ENCODE data around the gene UBE2E2.

DNA sequence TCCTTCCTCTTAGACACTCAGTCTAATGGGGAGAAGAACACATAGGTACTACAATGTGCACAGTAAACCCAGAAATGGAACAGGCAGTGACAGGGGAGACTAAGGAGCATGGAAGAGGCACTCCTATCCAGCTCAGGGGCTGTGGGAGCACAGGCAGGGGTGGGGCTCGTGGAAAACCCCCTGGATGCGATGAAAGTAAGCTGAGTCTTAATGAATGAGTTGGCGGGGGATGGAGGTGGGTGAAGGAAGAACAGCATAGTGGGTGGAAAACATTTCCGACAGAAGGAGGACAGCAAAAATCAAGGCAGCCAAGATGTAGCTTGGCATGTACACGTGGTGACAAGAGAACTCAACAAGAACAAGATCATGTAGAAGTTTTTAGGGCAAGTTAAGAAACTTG, 33.6 kb upstream of the UBE2E2 start:
- TF ChIP-seq POLR2A (IDR thresholded peaks at IDR 0.05), result no peak
- TF ChIP-seq, protein P1, sequence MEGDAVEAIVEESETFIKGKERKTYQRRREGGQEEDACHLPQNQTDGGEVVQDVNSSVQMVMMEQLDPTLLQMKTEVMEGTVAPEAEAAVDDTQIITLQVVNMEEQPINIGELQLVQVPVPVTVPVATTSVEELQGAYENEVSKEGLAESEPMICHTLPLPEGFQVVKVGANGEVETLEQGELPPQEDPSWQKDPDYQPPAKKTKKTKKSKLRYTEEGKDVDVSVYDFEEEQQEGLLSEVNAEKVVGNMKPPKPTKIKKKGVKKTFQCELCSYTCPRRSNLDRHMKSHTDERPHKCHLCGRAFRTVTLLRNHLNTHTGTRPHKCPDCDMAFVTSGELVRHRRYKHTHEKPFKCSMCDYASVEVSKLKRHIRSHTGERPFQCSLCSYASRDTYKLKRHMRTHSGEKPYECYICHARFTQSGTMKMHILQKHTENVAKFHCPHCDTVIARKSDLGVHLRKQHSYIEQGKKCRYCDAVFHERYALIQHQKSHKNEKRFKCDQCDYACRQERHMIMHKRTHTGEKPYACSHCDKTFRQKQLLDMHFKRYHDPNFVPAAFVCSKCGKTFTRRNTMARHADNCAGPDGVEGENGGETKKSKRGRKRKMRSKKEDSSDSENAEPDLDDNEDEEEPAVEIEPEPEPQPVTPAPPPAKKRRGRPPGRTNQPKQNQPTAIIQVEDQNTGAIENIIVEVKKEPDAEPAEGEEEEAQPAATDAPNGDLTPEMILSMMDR (IDR thresholded peaks at IDR 0.05), result no peak
- no peak for TF ChIP-seq POLR2AphosphoS5 (IDR thresholded peaks at IDR 0.05)
